Endothelial cell of umbilical vein (primary cell): ENCODE results near the gene RNU1-3. TPM values are rescaled to one million over a fixed set of nuclear protein-coding genes. Genes with fewer than 3 reads are reported as not detected.
"Not testable (repeated sequence)": the region's sequence is repeated elsewhere in the genome, so short reads cannot be mapped to it uniquely, and the experiment has no call there.

Experiments used
- BruUV-seq: library from RNA; stranded (reverse); fragments of 400-500 nt; replicated peaks from 2 replicates; lab custom pipeline; 2021; lab: Mats Ljungman, UMichigan
- CTCF ChIA-PET: fragments of 300-600, 350-600 bp; sonication (Branson Sonifier 250); formaldehyde crosslinking; loops from one replicate; lab custom pipeline; 2021; ENCODE audit warnings: antibody characterized with exemption, inconsistent platforms; lab: Charles Lee
- POLR2A ChIA-PET: fragments of 300-600, 350-600 bp; sonication (Branson Sonifier 250); formaldehyde crosslinking; loops from one replicate; lab custom pipeline; 2021; ENCODE audit warnings: antibody characterized with exemption, inconsistent platforms; lab: Charles Lee
- DNase-seq: peaks from one replicate; pipeline ENCODE4 v3.0.0-alpha.2; 2011; ENCODE audit warnings: low read depth, low spot score
- FAIRE-seq: peaks from 2 replicates; lab custom pipeline; 2011; peaks lifted over from hg19 to GRCh38; lab: Jason Lieb, UNC
- H2AFZ ChIP-seq: 2 replicates; pipeline ENCODE4 v1.6.0; 2012; ENCODE audit warnings: low read depth, low read length, control low read depth, inconsistent platforms
- H3K27ac ChIP-seq: 2 replicates; pipeline ENCODE4 v1.5.1; 2011; ENCODE audit warnings: low read depth, mild to moderate bottlenecking, control low read depth, low read length, moderate library complexity; ENCODE audit not compliant: insufficient read depth
- H3K27me3 ChIP-seq, 2 experiments: 2 replicates each; pipeline versions ENCODE4 v1.6.0 to v1.6.1; 2011; ENCODE audit warnings: low read length in 2 of 2, mixed read lengths in 1 of 2; ENCODE audit not compliant: control insufficient read depth in 2 of 2, insufficient read depth in 2 of 2
- H3K36me3 ChIP-seq, 2 experiments: 2 replicates in 1 of 2; 3 replicates in 1 of 2; pipeline ENCODE4 v1.5.1; 2011; ENCODE audit warnings: low read length in 2 of 2, mild to moderate bottlenecking in 1 of 2, moderate library complexity in 1 of 2; ENCODE audit not compliant: control insufficient read depth in 2 of 2, insufficient read depth in 2 of 2; ENCODE audit errors: extremely low read depth in 1 of 2
- H3K4me1 ChIP-seq: 3 replicates; pipeline ENCODE4 v1.5.1; 2011; ENCODE audit warnings: mild to moderate bottlenecking, low read length; ENCODE audit not compliant: control insufficient read depth, insufficient read depth; ENCODE audit errors: extremely low read depth
- H3K4me2 ChIP-seq: 2 replicates; pipeline ENCODE4 v1.6.1; 2011; ENCODE audit warnings: low read length, control low read depth, mixed read lengths; ENCODE audit not compliant: insufficient read depth
- H3K4me3 ChIP-seq, 3 experiments: fragments of 200-600 bp in 1 of 3; sonication (generic), shearing (Covaris generic) in 1 of 3; replicated peaks in 1 of 3; 2 replicates each; pipeline ENCODE4 v1.5.1; 2011 to 2016; ENCODE audit warnings: control low read depth in 3 of 3, low read length in 3 of 3, mild to moderate bottlenecking in 2 of 3, inconsistent platforms in 1 of 3, low read depth in 1 of 3, moderate library complexity in 1 of 3; ENCODE audit not compliant: insufficient read depth in 1 of 3
- H3K79me2 ChIP-seq: 2 replicates; pipeline ENCODE4 v1.6.0; 2012; ENCODE audit warnings: low read length, inconsistent platforms; ENCODE audit not compliant: control insufficient read depth, insufficient read depth
- H3K9ac ChIP-seq: replicated peaks from 2 replicates; pipeline ENCODE3; 2011; ENCODE audit warnings: low read length, control low read depth; ENCODE audit not compliant: insufficient read depth; ENCODE audit errors: extremely low read depth
- H3K9me1 ChIP-seq: replicated peaks from 3 replicates; pipeline ENCODE4 v1.6.0; 2011; ENCODE audit warnings: mild to moderate bottlenecking, low read length; ENCODE audit not compliant: control insufficient read depth, insufficient read depth; ENCODE audit errors: extremely low read depth
- H3K9me3 ChIP-seq: replicated peaks from 2 replicates; pipeline ENCODE4 v1.5.1; 2012; ENCODE audit warnings: low read length, inconsistent platforms; ENCODE audit not compliant: control insufficient read depth, insufficient read depth
- H4K20me1 ChIP-seq: replicated peaks from 2 replicates; pipeline ENCODE3; 2011; ENCODE audit warnings: mild to moderate bottlenecking, low read length; ENCODE audit not compliant: control insufficient read depth, insufficient read depth; ENCODE audit errors: extremely low read depth
- dilution Hi-C: fragments of 300-500 bp; cut with MboI; formaldehyde crosslinking; loops from one replicate; pipeline ENCODE4 v1.15.0; 2019; ENCODE audit warnings: low sequenced_read_pairs; ENCODE audit not compliant: extremely low pct_ligation_motif_present
- intact Hi-C: fragments of 100-400 bp; cut with micrococcal nuclease; formaldehyde crosslinking; loops from one replicate; pipeline ENCODE4 v1.10.0; 2022
- polyA plus RNA-seq, 4 experiments: library from polyadenylated mRNA; depleted of rRNA in 3 of 4; stranded (reverse) in 3 of 4; unstranded in 1 of 4; fragments of >200 nt; gene quantifications; 2 replicates each; pipeline versions ENCODE4 v1.2.1 to v1.2.3, GENCODE V29; 2011 to 2012; ENCODE audit warnings: missing spikeins in 1 of 4
- total RNA-seq: library from RNA; stranded (reverse); gene quantifications from 2 replicates; pipeline ENCODE4 v1.2.3, GENCODE V29; 2021

The RNU1-3 gene
- total and polyA plus RNA-seq, 2 donors (not counting 3 experiments of a cell fraction or from before 2014, with no cell fraction given), result 206 to 1,319 TPM

- H3K9ac ChIP-seq, DNase-seq, H3K36me3 ChIP-seq, H3K27ac ChIP-seq, CTCF ChIA-PET, H4K20me1 ChIP-seq, FAIRE-seq, H3K4me1 ChIP-seq, POLR2A ChIA-PET, H3K4me3 ChIP-seq, H2AFZ ChIP-seq, H3K27me3 ChIP-seq, BruUV-seq, dilution Hi-C loops, H3K79me2 ChIP-seq, H3K9me3 ChIP-seq, intact Hi-C loops, H3K4me2 ChIP-seq, H3K9me1 ChIP-seq: not testable (repeated sequence)
These were observed 18.0 kb downstream of the RNU1-3 start for GRCh38 chr1:16648756-16649155.

- H3K4me2 ChIP-seq, BruUV-seq, H3K27ac ChIP-seq, H2AFZ ChIP-seq, DNase-seq, intact Hi-C loops, POLR2A ChIA-PET, H4K20me1 ChIP-seq, CTCF ChIA-PET, H3K36me3 ChIP-seq, H3K9ac ChIP-seq, H3K9me3 ChIP-seq, H3K4me3 ChIP-seq, dilution Hi-C loops, H3K9me1 ChIP-seq, H3K4me1 ChIP-seq, FAIRE-seq, H3K27me3 ChIP-seq: not testable (repeated sequence)
- peaks cover 11% of the 10 kb centered on the region for H3K79me2 ChIP-seq
These were observed 18.5 kb downstream of the RNU1-3 start for GRCh38 chr1:16648250-16648649.

- H3K27ac ChIP-seq, DNase-seq, BruUV-seq, H3K9me3 ChIP-seq, H2AFZ ChIP-seq, H3K4me1 ChIP-seq, POLR2A ChIA-PET, FAIRE-seq, dilution Hi-C loops, H3K27me3 ChIP-seq, H3K36me3 ChIP-seq, intact Hi-C loops, H3K4me3 ChIP-seq, CTCF ChIA-PET, H3K9ac ChIP-seq, H3K4me2 ChIP-seq, H3K9me1 ChIP-seq, H4K20me1 ChIP-seq: not testable (repeated sequence)
- peaks cover 15% of the 10 kb centered on the region for H3K79me2 ChIP-seq
These were observed 19.3 kb downstream of the RNU1-3 start for GRCh38 chr1:16647179-16648176.

GRCh38 chr1:16646716-16647115 lies 20.0 kb downstream of the RNU1-3 start:
- FAIRE-seq, H3K4me1 ChIP-seq, H3K9me1 ChIP-seq, H3K9ac ChIP-seq, POLR2A ChIA-PET, H3K4me3 ChIP-seq, CTCF ChIA-PET, H3K4me2 ChIP-seq, DNase-seq, intact Hi-C loops, H3K27me3 ChIP-seq, H2AFZ ChIP-seq, H3K36me3 ChIP-seq, H4K20me1 ChIP-seq, BruUV-seq, H3K27ac ChIP-seq, dilution Hi-C loops, H3K9me3 ChIP-seq: not testable (repeated sequence)
- H3K79me2 ChIP-seq, result peaks cover 15% of the 10 kb centered on the region
